ENCODE data around the gene COL5A1. TPM values are rescaled to one million over a fixed set of nuclear protein-coding genes. Genes with fewer than 3 reads are reported as not detected.
"Not testable (repeated sequence)": the region's sequence is repeated elsewhere in the genome, so short reads cannot be mapped to it uniquely, and the experiment has no call there.

The COL5A1 gene
- total and polyA plus RNA-seq, 11 donors: 7.6 to 91.3 (median 13.4) TPM

DNA sequence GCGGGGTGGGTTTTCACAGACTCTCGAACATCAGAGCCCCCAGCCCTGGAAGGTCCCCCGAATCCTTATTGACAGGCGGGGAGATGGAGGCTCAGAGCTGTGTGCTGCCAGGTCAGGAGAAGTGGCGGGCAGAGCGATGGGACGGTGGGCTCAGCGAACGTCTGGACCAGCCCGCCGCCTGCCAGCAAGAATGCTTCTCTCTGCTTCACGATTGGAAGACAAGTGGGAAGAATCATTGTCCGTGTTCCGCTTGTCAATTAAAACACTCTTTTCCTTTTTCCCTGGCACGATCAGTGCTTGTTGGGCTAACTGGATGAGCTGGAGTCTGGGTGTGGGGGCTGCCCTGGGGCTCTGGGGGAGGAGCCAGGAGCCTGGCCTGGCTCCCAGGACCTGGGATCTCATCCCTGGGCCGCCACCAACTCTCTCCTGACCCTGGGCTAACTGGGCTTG lies 1.6 kb downstream of the COL5A1 start:
- intact Hi-C loops (cut with DNase I): loop anchor here in 6 of 10 donors (2.0 to 10.0 kb wide), 9 partner anchors 166 to 478 kb away; partner anchors contain the start of gene RNU6ATAC (in 1 of the 6)
- ATAC-seq (no peak), DNase-seq (no peak)
- H3K27me3 ChIP-seq: peaks cover 0 to 21% (median 0%) of the 10 kb centered on the region in 9 donors
- peaks cover 0 to 43% (median 13%) of the 10 kb centered on the region in 12 donors for H3K4me1 ChIP-seq
- peaks cover 0 to 3% (median 0%) of the 10 kb centered on the region in 9 donors for H3K36me3 ChIP-seq
- H3K4me3 ChIP-seq: peak overlapping the region; percentile 10 to 89 (median 76)
- TF ChIP-seq POLR2A (IDR thresholded peaks at IDR 0.05): no peak
- TF ChIP-seq, protein P1, sequence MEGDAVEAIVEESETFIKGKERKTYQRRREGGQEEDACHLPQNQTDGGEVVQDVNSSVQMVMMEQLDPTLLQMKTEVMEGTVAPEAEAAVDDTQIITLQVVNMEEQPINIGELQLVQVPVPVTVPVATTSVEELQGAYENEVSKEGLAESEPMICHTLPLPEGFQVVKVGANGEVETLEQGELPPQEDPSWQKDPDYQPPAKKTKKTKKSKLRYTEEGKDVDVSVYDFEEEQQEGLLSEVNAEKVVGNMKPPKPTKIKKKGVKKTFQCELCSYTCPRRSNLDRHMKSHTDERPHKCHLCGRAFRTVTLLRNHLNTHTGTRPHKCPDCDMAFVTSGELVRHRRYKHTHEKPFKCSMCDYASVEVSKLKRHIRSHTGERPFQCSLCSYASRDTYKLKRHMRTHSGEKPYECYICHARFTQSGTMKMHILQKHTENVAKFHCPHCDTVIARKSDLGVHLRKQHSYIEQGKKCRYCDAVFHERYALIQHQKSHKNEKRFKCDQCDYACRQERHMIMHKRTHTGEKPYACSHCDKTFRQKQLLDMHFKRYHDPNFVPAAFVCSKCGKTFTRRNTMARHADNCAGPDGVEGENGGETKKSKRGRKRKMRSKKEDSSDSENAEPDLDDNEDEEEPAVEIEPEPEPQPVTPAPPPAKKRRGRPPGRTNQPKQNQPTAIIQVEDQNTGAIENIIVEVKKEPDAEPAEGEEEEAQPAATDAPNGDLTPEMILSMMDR (IDR thresholded peaks at IDR 0.05): no peak
- H3K9me3 ChIP-seq: no peaks in the 10 kb centered on the region
- 58 to 70% (median 66%) methylated on average over 14 to 16 of the region's 16 CpGs for WGBS, 4 donors
- H3K27ac ChIP-seq: peak overlapping the region; percentile 4 to 96 (median 82)

DNA sequence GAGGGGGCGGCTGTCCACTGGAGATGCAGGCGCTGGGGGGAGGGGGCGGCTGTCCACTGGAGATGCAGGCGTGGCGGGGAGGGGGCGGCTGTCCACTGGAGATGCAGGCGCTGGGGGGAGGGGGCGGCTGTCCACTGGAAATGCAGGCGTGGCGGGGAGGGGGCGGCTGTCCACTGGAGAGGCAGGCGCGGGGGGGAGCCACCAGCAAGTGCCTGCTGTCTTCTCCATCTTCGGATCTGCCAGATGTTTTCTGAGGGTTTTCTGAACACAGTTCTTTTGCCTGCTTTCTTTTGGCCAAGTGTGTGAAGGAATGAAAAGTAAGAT lies 2.8 kb downstream of the COL5A1 start:
- intact Hi-C loops (cut with DNase I): loop anchor here in 6 of 10 donors (5.0 to 10.0 kb wide), 8 partner anchors 167 to 480 kb away; partner anchors contain the start of gene RNU6ATAC (in 1 of the 6)
- 58 to 84% (median 75%) methylated on average over 8 to 11 of the region's 14 CpGs for WGBS, 4 donors

DNA sequence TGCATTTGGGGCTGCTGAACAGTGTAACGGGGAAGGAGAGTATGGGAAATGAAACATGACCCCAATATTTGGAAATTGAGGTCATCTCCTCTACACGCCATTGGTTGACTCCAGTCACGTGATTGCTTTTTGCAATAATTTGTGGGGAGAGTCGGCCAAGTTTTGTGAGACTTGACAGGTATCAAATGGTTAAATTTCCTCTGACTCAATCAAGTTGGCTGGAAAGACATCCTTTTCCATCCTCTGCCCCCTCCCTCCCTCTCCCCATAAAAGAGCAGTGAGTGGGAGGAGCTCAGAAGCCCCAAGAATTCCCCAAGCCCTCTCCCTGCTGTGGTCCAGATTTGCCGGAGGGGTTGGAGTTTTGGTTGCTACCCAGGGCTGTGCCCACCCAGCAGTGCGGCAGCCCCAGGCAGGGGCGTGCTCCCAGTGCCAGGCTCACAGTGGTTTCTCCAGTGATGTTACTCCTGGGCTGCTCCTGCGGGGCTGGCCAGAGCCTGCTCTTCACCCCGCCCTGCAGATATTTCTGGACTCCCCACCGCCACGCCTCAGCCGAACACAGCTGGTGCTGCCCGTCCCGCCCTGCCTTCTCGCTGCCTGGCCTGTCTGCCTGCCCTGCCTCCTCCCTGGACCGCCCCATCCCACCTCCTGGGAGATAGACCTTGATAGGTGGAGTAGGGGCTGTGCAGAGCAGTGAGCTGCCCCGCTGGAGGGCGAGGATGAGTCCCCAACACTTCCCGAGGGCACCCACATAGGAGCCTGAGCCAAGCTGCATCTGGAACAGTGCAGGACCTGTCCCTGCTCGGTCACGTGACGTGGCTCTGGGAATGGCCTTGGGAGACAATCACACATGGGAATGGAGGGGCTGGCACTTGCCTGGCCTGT lies 3.4 kb downstream of the COL5A1 start:
- TF ChIP-seq POLR2A (IDR thresholded peaks at IDR 0.05): no peak
- TF ChIP-seq, protein P1 (IDR thresholded peaks at IDR 0.05): no peak
- intact Hi-C loops (cut with DNase I): loop anchor here in 7 of 10 donors (5.0 to 10.0 kb wide), 9 partner anchors 42 to 480 kb away; partner anchors contain the start of gene RNU6ATAC (in 1 of the 7)
- ATAC-seq: peak; percentile 45 to 70 (median 54)

More for the DNA sequence above, 2.8 kb downstream of the COL5A1 start:
- Histone ChIP-seq H3K27ac (peak overlapping the region in 7 of 12 donors; percentile 27 to 89 (median 70)), H3K27me3 (peaks cover 0 to 21% (median 0%) of the 10 kb centered on the region in 9 donors), H3K4me3 (peak overlapping the region in 10 of 12 donors; percentile 13 to 74 (median 45)), H3K4me1 (peaks cover 0 to 54% (median 14%) of the 10 kb centered on the region in 12 donors), H3K36me3 (peaks cover 0 to 11% (median 0%) of the 10 kb centered on the region in 9 donors)
- ATAC-seq, DNase-seq, H3K9me3 ChIP-seq: not testable (repeated sequence)

DNA sequence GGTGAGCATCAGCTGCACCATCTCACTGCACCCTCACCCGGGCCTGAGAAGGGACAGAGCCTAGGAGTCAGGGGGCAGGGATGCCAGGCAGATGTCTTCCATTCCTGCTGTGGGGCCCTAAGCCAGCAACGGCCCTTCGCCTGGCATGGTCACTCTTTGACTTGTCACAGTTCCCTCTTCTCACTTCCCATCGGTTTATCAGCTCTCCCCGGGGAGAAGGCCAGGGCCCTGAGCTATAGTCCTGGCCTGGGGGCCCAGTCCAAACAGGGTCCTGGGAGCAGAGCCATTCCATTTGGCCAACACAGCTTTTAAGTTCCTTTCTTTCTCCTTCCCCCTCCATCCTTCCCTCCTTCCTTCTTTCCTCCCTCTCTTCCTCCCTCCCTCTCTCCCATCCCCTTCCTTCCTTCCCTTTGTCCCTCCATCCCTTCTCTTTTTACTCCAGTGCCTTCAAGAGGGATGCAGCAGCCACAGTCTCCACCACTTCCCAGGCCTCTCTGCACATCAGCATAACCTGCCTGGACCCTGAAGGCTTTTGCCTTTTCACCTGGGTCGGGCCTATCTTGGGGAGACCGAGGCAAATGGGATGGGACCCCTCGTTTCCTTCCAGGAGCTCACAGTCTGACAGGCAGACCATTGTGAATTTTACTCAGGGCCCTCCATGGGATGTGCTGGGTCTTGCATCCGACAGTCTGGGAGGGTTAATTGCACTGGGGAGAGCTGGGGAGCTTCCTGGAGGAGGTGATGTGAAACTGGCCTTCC lies 4.2 kb downstream of the COL5A1 start:
- Histone ChIP-seq H3K36me3 (peaks cover 0 to 15% (median 0%) of the 10 kb centered on the region in 9 donors), H3K4me3 (peak overlapping the region in 9 of 12 donors; percentile 13 to 74 (median 42)), H3K9me3 (no peaks in the 10 kb centered on the region), H3K27ac (peak overlapping the region in 10 of 12 donors; percentile 15 to 89 (median 68)), H3K27me3 (peaks cover 0 to 19% (median 0%) of the 10 kb centered on the region in 9 donors), H3K4me1 (peaks cover 0 to 53% (median 13%) of the 10 kb centered on the region in 12 donors)
- no peak for TF ChIP-seq POLR2A (IDR thresholded peaks at IDR 0.05)
- TF ChIP-seq, protein P1 (IDR thresholded peaks at IDR 0.05): no peak
- DNase-seq (no peak), ATAC-seq (no peak)
- intact Hi-C loops (cut with DNase I): loop anchor here in 5 of 10 donors (5.0 to 10.0 kb wide), 4 partner anchors 42 to 481 kb away; partner anchors contain the start of gene RNU6ATAC (in 1 of the 5)
- 48 to 53% (median 50%) methylated on average over 9 of the region's 9 CpGs for WGBS, 4 donors

More for the DNA sequence above, 3.4 kb downstream of the COL5A1 start:
- Histone ChIP-seq H3K27me3 (peaks cover 0 to 21% (median 0%) of the 10 kb centered on the region in 9 donors), H3K4me3 (peak overlapping the region in 11 of 12 donors; percentile 2 to 74 (median 42)), H3K36me3 (peaks cover 0 to 15% (median 0%) of the 10 kb centered on the region in 9 donors), H3K4me1 (peaks cover 0 to 55% (median 14%) of the 10 kb centered on the region in 12 donors), H3K9me3 (no peaks in the 10 kb centered on the region), H3K27ac (peak overlapping the region in 11 of 12 donors; percentile 15 to 89 (median 67))
- DNase-seq: peak; percentile 68 to 84 (median 73)
- WGBS, 4 donors: 37 to 58% (median 38%) methylated on average over 13 to 22 of the region's 22 CpGs

All from heart left ventricle (tissue), 16 donors.